ENCODE results near the gene TEX2.
"Not testable (repeated sequence)": the region's sequence is repeated elsewhere in the genome, so short reads cannot be mapped to it uniquely, and the experiment has no call there.

TEX2 gene

DNA sequence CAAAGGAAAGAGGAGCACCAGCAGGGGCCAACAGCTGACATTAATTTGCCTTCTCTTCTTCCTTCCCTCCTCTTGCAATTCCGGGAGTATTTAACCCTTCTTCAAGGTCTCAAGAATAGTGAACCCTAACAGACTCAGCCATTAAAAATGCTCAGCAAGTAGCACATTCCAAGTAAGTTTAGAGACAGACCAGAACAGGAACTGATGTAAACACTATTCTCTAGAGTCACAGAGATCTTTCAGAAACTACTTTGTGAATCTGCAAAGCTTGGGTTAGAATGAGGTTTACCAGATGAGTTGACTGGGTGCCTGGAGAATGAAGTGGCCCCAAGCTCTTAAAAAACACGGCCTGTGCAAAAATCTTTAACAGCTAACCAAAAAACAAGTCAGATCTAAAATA is 50.9 kb downstream of the TEX2 start:
- DNase-seq: no peak

DNA sequence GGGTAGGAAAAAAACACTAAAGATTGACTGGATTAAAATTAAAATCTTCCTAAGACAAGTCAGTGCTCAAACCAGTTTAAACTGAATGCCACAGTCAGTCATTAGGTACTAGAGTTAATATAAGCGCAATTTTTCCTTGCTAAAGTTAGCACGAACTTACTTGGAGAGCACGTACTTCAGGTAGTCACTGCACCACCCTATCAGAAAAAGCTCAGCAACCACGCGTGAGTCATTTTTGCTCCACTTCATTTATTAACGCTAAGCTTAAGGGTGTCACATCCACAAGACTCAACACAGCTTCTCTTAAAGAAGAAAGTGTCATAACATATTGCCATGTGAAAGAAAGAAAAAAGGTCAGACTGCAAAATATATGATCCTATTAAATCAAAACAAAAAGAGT is 53.1 kb downstream of the TEX2 start:
- no peak for DNase-seq

DNA sequence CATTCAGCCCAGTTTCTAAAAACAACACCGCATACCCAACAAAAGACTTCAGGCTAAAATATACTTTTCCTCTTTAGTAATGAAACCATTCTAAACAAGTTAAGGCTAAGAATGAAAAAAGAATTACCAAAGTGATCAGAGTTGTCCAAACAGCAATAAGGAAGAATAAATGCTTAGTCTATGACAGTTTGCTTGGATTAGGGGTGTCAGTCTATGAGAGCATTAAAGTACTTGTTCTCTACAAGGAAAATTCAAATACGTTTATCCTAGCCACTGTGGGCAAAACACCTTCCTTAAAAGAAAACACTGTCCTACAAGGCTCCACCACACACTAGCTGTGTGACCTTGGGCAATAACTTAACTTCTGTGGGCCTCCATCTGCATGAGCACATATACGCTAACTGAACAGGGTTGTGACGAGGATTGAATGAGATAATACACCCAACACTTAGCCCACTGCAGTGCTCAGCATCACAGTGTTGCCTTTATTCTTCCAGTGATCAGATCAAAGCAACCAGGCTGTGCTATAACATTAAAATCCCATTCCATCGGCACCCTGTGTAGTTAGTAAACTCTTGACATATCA is 53.6 kb downstream of the TEX2 start:
- no peak for DNase-seq

DNA sequence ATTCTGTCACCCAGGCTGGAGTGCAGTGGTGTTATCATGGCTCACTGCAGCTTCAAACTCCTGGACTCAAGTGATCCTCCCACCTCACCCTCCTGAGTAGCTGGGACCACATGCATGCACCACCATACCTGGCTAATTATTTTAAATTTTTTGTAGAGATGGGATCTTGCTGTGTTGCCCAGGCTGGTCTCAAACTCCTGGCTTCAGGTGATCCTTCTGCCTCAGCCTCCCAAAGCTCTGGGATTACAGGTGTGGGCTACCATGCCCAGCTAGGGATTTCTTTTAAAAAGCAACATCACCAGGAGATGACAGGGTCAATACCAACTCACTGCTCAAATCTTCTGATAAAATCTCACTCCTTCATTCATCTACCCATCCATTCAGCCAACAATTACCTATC is 54.4 kb downstream of the TEX2 start:
- not testable (repeated sequence) for DNase-seq

DNA sequence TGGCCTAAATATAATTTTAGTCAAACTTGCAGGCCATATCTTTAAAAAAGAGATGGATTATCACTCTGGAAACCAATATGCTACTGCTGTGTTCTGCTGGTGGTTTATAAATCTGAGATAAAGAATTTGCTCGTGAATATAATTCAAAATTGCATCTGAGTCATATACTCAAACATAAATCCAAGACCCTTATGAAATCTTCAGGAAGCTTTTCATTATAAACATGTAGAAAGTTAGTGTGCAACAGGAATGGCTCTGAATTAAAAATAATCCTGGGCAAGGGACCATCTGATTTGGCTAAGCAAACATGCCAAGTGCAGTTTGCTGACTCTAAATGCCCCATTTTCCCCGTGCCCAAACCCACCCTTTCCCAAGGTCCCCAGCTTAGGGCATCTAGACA is 57.3 kb downstream of the TEX2 start:
- DNase-seq: no peak

DNA sequence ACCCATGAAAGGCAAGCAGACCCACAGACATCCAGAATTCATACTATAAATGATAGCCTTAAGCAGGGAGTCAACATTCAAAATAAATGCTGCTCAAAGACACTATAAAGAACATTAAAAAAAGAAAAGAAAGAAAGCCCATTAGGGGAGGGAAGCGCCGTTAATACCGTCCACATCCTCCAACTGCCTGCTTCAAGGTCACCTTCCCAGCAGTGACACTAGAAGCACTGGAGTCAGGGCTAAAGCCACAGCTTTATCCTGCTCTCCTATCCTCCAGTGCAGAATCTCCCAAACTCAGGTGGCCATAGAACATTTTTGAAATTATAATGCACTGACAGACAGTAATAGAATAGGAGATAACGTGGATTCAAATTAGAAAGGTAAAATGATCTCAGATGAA is 59.4 kb downstream of the TEX2 start:
- DNase-seq: no peak

DNA sequence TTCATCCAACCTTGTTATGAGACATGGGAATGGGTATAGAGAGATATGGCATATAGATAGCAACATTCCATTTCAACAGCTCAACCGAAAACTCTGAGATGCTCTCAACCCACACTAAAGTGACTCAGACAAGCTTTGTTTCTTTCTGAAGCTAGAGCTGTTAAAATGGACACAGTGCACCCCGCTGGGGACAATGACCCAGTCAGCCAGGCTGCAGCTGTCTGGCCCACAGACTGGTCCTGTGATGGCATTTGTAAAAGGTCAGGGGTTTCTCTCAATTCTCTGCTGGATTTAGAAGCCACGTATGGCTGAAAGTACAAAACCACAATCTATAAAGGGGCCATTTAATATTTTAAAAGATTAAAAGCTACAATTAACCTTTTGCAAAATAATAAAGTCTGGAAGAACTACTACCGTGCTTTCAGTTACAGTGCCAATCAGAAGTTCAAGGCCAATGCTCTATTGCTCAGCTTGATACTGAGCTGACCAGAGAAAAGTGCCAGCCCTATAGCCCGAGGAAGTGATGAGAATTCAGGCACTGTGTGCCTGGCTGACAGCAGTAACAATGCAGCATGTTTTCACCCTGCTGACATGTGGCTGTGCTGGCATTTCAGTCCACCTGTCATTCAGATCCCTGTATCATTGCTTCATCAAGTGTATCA is 60.2 kb downstream of the TEX2 start:
- no peak for DNase-seq

DNA sequence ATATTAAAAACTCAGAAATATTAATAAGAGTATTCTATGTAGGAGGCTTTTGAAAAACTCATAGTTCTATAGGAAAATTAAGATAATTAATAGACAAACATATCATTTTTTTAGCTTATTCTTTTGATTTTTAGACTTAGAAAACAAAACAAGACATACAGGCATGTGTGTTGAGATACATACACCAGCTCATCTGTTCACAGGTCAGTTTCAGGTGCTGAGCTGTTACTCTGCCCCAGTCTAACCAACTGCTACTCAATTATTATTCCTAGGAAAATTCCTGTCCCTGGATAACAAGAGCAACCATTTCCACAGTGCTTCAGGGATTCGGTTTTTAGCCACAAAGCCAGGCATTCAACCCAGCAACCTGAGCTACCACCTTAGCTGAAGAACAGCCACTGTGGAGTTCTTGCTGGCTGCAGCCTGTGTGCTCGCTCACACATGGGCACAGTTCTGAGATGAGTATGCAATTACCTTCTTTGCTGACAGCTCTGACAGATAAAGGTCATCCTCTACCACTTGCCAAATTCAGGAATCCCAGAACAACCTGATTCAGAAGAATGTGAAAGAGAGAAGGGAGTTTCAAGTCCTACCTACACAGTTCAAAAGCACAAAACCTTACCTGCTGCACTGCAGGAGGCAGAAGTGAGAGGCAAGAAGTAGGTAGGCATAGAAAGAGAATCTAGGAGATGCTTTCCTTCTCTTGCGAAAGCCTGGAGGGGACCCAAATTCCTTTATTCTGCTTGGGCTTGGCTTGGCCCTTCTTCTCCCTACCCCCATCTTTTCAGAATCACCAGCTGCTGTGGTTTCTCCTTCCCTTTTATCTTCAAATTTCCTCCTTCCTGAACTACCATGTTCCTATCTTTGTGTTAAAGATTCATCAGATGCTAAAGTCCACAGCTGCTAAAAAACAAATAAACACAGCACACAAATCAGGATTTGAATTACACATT is 62.7 kb downstream of the TEX2 start:
- DNase-seq: no peak

DNA sequence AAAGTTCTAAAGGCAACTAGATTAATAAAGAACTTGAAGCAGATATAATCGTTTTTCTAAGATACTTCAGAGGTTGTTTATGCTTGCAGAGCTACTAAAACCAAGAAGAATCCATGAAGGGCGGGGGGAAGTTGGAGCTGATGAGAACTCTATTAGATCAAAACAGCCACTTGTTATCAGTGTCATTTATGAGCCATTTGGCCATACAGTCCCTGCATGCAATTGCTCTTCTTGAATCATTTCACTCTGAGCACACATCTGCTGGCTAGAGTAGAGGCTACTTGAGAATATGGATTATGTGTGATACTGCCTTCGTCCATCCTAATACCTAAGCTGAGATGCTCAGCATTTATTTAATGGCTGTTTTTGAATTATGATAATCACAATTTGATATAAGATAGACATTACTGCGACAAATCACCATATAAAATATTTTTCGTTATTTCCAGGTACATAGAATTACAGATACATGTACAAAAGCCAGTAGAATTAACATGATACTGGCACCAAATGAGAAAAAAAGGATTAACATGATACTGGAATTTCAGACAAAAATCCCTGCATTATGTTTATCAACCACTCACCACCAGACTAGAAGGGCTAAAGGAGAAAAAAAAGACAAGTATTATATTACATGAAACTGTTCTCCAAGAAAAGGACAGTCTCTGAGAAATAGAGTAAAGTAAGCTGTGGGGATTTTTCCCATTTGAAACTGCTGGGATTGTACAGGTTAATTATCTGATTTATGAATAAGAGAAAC is 64.5 kb downstream of the TEX2 start:
- DNase-seq: no peak

DNA sequence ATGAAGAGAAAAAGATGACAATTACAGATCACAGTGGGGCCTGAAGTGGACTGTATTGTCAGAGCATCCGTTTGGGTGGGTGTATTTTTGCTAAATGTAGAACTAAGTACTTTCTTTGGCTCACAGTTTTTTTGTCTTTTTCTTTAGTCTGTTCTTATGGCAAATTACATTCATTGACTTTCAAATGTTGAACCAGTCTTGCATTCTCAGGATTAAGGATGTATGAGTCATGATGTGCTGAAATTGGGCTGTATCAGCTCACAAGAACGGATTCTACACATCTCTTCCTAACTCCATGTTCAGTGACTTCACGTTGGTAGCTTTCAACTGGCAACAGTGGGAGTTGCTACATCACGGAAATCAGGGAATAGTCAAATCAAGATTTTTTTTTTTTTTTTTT is 66.5 kb downstream of the TEX2 start:
- DNase-seq: no peak

DNA sequence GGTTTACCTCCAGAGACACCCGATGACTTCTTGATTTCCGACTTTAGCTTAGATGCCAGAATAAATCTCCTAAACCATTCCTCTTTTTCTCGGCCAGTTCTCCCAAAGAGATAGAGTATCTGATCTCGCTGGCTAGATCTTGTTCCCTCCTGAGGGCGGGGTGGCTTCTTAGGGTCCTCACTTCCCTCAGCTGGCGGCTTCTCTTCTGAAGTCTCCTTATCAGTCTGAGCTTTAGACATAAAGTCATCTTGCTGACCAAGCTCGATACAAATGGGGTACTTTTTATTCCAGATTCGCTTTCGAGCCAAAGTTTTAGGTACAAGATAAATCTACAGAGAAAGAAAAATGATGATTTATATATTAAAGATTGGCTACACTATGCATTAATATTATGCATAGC is 69.5 kb downstream of the TEX2 start:
- DNase-seq: no peak

DNA sequence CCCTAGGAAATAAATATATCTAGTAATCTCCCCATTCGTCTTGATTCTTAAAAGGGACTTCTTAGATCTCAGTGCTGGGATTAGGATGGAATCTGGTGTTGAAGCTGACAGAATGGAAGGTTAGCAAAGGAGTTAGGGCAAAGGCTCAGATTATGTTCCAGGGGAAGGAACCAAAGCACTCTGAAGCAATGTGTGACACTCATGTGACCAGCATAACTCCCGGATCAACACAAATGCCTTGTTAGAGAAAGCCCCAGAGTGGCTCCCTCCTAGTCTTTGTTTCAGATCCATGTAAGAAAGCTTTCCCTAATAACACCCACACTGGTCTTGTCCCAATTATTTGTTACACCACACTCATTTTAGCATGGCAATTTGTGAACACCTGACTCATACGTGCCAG is 70.5 kb downstream of the TEX2 start:
- DNase-seq: no peak

DNA sequence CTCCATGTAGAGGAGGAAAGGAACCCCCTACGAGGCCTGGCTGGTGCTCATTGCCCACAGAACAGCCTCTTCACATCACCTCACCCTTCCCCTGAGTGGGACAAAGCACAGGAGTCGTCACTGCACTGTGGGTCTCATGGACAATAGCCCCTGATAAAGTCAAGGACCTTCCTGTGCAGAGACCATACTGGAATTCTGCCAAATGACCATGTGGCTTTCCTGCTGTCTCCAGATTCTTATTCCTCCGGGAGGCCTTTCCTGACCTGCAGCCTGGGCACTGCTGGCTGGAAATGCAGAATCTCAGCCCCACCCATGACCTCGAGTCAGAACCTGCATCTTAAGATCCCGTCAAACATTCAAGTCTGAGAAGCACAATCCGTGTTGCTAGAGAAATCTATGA is 72.6 kb downstream of the TEX2 start:
- DNase-seq: no peak

DNA sequence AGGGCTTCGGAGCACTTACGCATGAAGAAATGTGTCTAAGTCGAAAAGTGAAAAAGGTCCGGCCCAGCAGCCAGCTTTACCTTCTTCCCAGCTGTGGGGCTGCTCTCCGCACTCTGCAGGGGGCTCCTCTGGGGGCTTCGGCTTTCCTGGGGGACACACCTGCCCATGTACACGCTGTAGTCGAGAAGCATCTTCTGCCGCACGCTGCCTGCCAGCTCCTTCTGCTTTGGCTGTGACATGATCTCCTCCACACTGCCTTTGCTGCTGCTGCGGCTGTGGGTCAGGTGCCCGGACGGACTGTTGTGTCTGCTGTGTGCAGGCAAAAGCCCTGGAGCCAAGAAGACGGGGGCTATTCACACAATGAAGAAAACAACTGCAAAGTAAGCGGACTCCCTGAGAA is 75.0 kb downstream of the TEX2 start:
- no peak for DNase-seq

DNA sequence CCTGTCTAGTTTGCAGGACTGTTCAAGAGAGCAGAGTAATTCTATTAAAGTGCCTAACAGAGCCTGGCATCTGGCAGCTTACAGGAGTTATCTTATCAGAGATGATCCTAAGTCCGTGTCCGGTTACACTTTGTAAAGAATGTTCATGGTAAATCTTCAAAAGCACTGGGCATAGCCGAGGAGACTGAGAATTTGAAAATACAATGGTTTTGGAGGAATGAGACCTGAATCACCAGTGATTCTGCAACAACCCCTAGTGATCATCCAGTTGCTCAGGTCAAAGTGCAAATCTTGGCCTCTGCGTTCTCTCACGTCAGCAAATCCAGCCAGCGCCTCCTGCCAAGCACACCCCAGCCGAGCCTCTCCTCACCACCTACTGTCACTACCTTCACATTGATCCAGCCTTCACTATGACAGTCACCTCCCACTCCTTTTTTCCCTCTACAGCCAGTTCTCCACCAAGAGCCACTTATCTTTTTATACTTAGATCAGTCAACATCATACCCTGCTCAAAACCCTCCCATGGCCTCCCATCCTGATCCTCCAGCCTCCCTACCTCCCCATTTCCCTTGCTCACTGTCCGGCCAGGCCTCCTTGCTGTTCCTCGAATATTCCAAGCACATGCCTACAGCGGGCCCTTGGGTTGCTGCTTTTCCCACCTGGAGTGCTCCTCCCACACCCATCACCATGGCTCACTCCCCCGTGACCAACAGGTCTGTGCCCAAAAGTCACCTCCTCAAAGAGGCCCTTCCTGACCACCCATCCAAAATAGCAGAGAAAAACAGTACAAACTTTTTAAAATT is 75.8 kb downstream of the TEX2 start:
- DNase-seq: no peak

DNA sequence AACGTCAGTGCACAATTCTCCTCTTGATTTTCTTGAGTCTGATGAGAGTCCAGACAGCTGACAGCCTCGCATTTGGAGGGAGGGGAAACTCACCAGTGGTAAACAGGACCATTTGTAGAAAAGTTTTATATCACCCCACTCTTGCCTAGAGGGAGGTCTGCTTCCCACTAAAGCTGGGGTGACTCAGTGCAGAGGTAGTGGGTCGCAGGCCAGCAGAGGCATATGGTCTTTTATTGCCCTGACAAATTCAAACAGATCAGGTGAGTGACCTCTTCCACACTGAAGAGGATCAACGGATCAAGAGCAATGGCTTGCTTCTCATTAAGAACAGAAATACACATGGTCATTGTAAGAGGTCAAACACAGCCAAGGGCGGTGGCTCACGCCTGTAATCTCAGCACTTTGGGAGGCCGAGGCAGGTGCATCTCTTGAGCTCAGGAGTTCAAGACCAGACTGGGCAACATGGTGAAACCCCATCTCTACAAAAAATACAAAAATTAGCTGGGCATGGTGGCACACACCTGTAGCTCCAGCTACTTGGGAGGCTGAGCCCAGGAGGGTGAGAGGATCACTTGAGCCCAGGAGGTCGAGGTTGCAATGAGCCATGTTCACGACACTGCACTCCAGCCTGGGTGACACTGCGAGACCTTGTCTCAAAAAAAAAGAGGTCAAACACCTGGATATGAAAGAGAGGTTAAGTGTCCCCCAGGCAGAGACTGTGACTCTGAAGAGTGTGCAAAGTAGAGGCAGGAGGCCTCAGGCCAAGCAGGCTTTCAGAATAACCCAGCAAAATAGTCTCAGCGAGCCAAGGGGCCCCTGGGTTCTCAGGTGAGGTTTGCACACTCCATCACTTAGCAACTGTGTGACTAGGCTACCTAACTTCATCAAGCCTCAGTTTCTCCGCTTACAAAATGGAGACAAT is 76.6 kb downstream of the TEX2 start:
- DNase-seq: no peak

DNA sequence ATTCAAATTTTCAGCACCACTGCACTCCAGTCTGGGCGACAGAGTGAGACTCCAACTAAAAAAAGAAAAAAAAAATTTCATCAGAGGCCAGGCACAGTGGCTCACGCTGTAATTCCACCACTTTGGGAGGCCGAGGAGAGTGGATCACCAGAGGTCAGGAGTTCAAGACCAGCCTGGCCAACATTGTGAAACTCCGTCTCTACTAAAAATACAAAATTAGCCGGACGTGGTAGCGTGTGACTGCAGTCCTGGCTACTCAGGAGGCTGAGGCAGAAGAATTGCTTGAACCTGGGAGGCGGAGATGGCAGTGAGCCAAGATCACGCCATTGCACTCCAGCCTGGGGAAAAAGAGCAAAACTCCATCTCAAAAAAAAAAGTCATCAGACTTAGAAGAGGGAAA is 77.5 kb downstream of the TEX2 start:
- DNase-seq: not testable (repeated sequence)

DNA sequence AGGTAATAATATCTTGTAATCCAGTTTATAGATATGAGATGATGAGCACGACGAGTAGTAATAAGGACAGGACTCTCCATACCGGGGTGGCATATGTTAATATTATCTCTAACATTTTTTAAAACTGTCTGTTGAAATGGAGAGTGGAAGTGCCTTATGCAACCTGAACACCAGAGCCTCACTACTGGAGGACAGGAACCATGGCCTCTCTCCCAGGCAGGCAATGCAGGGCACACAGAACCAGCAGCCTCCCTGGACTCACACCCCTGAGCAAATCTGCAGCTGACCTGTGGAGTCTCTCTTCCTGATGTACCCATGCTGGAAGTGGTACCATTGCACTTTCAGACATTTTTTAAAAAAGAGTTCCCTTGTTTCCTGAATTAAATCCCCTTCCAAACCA is 78.0 kb downstream of the TEX2 start:
- DNase-seq: no peak

DNA sequence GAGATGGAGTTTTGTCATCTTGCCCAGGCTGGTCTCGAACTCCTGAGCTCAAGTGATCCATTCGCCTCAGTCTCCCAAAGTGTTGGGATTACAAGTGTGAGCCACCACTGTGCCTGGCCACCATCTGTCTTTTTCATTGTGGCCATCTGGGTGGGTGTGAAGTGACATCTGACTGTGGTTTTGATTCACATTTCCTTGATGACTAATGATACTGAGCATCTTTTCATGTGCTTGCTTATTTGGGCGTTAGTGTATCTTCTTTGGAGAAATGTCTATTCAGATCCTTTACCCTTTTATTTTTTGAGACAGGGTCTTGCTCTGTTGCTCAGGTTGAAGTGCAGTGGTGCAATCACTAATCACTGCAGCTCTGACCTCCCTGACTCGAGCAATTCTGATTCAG is 79.2 kb downstream of the TEX2 start:
- DNase-seq: no peak

DNA sequence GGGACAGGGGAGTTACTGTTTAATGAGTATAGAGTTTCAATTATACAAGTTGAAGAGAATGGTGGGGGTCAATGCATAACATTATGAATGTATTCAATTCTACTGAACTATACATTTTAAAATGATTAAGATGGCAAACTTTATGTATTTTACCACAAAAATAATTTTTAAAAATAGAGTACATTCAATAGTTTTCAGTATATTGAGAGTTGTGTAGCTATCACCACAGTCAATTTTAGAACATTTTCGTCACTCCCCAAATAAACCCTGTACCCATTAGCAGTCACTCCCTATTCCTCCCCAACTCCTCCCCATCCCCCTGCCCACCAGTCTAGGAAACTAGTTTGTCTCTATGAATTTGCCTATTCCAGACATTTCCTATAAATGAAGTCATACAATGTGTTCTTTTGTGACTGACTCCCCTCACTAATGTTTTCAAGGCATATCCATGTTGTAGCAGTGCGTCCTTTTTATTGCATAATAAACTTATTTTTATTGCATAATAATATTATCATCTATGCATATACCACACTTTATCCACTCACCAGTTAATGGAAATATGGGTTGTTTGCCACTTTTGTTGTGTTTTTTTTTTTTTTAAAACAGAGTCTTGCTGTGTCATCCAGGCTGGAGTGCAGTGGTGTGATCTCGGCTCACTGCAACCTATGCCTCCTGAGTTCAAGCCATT is 80.6 kb downstream of the TEX2 start:
- DNase-seq: no peak
